CD4-positive, alpha-beta T cell treated with Interleukin-15 for 1 hour (primary cell): ENCODE measurements around the gene OR7G3.

Source experiments
- DNase-seq: peaks from one replicate; pipeline ENCODE4 v3.0.0-alpha.2; 2020

The OR7G3 gene

GRCh38 chr19:9126900-9127405 lies at the start of gene OR7G3:
Gene OR7G3, minus strand, starts transcription at chr19:9126950. Its CDS starts 0 bp downstream, at chr19:9126950.
- DNase-seq, result no peak

GRCh38 chr19:9175326-9175725 lies 48.6 kb upstream of the OR7G3 start:
- no peak for DNase-seq

DNA sequence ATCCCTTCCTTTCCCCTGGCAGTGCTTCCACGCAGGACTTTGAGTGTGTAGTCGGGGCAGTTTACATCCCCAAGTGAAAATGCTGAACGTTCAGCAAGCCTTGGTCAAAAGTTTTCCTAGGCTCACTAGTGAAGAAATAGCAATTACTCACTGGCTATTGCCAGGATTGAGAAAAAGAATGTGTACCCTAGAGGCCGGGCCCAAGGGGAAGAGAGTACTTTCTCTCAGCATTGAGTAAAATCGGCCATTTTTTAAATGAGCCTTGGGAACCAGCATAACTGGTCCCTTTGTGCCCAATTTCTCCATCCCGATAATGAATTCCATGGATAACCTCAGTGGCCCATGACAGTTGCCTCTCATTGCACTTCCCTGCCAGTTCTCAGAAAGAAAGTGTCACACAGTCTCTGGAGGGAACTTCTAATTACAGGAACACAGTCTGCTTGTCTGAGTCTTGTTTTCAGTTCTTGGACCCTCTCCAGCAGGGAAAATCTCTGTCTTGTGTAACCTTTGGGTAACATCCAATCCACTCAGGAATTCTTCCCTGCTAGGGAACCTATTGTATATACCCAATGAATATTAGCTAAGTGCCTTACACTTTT lies 44.7 kb upstream of the OR7G3 start:
- no peak for DNase-seq

GRCh38 chr19:9166846-9167245 lies 40.1 kb upstream of the OR7G3 start:
- DNase-seq, result no peak

DNA sequence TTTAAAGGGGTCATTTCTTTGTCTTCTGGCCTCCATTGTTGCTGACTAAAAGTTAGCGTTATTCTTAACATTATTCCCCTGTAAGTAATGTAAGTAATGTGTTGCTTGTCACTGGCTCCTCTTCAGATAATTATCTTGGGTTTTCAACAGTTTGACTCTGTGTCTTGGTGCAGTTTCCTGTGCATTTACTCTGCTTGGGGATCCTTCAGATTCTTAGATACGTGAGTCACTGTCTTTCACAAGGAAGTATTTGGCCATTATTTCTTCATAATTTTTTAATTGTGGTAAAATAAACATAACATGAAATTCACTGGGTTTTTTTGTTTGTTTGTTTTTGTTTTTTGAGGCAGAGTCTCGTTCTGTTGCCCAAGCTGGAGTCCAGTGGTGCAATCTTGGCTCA lies 38.5 kb upstream of the OR7G3 start:
- no peak for DNase-seq

GRCh38 chr19:9161427-9161826 lies 34.7 kb upstream of the OR7G3 start:
- no peak for DNase-seq

- DNase-seq, result no peak
Measured at GRCh38 chr19:9159891-9160290, 33.1 kb upstream of the OR7G3 start.

GRCh38 chr19:9156304-9156703 lies 29.6 kb upstream of the OR7G3 start:
- no peak for DNase-seq

DNA sequence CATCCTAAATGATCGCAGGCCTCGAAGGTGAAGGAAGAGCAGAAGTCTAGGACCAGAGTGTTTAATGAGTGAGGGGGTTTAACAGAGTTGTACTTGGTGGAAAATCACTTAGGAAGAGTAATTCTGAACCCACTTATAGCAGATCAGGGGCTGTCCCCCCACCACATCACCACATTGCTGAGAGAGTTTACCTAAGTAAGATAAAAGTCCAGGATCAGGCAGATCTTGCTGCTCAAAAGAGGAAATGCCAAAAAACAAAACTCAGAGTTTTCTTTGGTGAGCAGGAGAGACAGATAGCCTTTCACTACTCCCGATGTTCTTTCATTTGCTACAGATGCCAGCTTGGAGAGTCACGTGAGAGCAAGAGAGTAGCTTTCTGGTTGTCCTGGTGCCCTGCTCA lies 28.8 kb upstream of the OR7G3 start:
- DNase-seq, result no peak

DNA sequence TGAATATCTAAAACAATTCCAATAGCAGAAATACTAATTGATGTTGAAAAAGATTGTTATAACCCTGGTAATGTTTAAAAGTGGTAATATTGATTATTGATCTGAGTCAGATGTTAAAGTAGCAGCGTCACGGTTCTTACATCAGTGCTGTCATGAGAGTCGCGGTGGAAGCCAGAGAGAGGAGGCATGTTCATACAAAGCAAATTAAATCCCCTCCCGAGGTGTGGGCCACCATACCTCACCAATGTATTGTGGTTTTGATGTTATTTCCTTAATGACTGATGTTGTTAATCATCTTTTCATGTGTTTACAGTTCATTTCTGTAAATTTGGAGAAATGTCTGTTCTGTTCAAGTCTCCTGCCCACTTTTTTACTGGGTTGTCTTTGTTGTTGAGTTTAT lies 24.6 kb upstream of the OR7G3 start:
- no peak for DNase-seq

- DNase-seq, result no peak
Measured at GRCh38 chr19:9150650-9151049, 23.9 kb upstream of the OR7G3 start.

GRCh38 chr19:9149997-9150396 lies 23.2 kb upstream of the OR7G3 start:
- no peak for DNase-seq

- no peak for DNase-seq
Measured at GRCh38 chr19:9148697-9149096, 21.9 kb upstream of the OR7G3 start.

- DNase-seq, result no peak
Measured at GRCh38 chr19:9146882-9147281, 20.1 kb upstream of the OR7G3 start.

DNA sequence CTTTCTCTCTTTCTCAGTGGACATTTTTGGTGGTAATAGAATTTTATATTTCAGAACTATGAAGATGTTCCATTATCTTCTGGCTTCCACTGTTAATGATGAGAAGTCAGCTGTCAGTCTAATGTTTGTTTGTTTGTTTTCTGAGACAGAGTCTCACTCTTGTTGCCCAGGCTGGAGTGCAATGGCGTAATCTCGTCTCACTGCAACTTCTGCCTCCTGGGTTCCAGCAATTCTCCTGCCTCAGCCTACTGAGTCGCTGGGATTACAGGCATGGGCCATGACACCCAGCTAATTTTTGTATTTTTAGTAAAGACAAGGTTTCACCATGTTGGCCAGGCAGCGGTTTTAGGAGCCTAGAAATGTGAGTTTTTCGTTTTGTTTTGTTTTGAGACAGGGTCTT lies 18.2 kb upstream of the OR7G3 start:
- DNase-seq, result no peak

- DNase-seq, result peak; percentile 91
Measured at GRCh38 chr19:9140159-9140874, 13.6 kb upstream of the OR7G3 start, which contains the start of gene ZNF317. Gene ZNF317, plus strand, starts transcription at chr19:9140397. Its CDS starts 15,620 bp downstream, at chr19:9156017.

DNA sequence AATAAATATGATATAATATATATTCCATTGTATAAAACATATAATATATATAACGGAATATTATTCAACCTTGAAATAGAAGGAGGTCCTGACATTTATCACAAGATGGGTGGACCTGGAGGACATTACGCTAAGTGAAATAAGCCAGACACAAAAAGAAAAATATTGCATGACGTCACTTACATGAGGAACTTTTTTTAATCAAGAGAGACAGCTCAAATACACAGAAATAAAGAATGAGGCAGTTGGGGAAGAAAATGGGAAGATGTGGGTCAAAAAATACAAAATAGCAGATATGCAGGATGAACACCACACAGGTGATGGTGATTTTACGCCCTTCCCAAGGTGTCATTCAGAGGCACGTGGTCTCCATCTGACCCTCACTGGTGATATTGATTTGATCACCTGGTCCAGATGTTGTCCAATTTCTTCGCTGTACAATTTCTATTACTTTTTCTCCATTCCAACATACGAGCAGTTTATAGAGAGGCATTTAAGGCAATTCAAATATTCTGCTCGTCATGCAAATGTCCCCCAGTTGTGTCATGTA lies 12.9 kb upstream of the OR7G3 start:
- DNase-seq, result no peak

GRCh38 chr19:9132422-9132821 lies 5.7 kb upstream of the OR7G3 start:
- no peak for DNase-seq

GRCh38 chr19:9130965-9131364 lies 4.2 kb upstream of the OR7G3 start:
- DNase-seq, result no peak

GRCh38 chr19:9128171-9128570 lies 1.4 kb upstream of the OR7G3 start:
- DNase-seq, result no peak

- no peak for DNase-seq
Measured at GRCh38 chr19:9116547-9116946, 10.2 kb downstream of the OR7G3 start.

- DNase-seq, result no peak
Measured at GRCh38 chr19:9115307-9115813, 11.4 kb downstream of the OR7G3 start, which contains the start of gene OR7G1. Gene OR7G1, minus strand, starts transcription at chr19:9115763. Its CDS starts 0 bp downstream, at chr19:9115763.

- DNase-seq, result no peak
Measured at GRCh38 chr19:9109959-9110358, 16.8 kb downstream of the OR7G3 start.

GRCh38 chr19:9107375-9107774 lies 19.4 kb downstream of the OR7G3 start, which contains the start of gene OR7G2:
Gene OR7G2, minus strand, starts transcription at chr19:9107475. Its CDS starts 4,232 bp downstream, at chr19:9103243.
- DNase-seq, result no peak
